DMS53 treated with DMSO at 0.1 percent for 48 hours (cell line): ENCODE results near the gene LSM14A.
"Not testable (repeated sequence)": the region's sequence is repeated elsewhere in the genome, so short reads cannot be mapped to it uniquely, and the experiment has no call there.

ENCODE experiments used
- DNase-seq: peaks from one replicate; lab custom pipeline; 2025; ENCODE audit not compliant: unreplicated experiment; lab: John Stamatoyannopoulos, UW

LSM14A gene

DNA sequence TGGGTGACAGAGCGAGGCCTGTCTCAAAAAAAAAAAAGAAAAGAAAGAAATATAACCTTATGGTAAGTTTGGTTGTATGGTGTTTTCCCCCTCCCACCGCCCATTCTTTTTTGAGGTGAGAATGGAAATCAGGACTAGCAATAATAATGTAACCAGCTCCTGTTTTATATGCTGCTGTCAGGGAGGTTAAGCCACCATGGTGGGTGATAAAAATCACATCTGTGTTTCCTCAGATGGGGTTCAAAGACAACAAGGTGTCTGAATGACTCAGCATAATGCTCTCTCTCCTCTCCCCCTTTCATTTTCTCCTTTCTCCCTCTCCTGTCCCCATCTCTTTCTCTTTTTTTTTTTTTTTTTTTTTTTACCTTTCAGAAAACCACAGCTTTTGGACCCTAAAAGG is 53.7 kb downstream of the LSM14A start:
- DNase-seq: no peak

- no peak for DNase-seq
Observed at GRCh38 chr19:34228347-34228746, 56.0 kb downstream of the LSM14A start.

GRCh38 chr19:34228762-34229161 is 56.5 kb downstream of the LSM14A start:
- no peak for DNase-seq

DNA sequence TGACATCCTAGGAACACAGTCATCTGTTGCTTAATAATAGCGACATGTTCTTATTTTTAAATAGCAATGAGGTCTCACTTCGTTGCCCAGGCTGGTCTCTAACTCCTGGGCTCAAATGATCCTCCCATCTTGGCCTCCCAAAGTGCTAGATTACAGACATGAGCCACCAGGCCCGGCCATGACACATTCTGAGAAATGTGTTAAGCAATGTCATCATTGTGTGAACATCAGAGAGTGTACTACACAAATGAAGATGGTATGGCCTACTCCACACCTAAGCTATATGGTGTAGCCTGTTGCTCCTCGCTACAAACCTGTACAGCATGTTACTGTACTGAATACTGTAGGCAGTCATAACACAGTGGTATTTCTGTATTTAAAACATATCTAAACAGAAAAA is 57.4 kb downstream of the LSM14A start:
- no peak for DNase-seq

DNA sequence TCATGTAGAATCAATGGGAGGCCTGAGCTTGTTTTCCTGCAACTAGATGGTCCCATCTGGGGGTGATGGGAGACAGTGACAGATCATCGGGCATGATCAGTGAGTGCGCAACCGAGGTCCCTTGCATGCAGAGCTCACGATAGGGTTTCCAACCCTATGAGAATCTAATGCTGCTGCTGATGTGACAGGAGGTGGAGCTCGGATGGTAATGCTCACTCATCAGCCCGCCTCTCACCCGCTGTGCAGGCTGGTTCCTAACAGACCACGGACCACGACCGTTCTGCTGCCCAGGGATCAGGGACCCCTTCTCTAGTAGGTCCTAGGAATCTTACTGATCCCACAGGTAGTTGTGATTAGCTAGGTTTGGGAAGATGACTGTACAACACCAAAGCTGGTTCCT is 58.5 kb downstream of the LSM14A start:
- no peak for DNase-seq

DNA sequence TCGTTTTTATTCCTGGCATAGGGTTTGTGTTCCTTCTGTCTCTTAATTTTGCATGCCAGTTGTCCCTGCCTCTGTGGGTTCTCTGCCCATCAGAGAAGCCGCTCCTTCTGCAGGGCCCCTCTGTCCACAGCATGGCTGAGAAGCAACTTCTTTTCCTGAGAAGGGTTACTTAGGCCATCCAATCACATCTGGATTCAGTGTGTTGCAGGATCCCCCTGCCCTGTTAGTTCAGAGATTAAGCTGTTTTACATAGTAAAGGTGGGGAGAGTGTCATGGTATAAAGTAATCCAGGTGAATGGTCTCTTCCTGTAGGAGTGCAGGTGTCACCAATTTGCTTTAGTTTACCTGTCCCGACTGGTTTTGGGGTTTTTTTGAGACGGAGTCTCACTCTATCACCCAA is 59.1 kb downstream of the LSM14A start:
- no peak for DNase-seq

DNA sequence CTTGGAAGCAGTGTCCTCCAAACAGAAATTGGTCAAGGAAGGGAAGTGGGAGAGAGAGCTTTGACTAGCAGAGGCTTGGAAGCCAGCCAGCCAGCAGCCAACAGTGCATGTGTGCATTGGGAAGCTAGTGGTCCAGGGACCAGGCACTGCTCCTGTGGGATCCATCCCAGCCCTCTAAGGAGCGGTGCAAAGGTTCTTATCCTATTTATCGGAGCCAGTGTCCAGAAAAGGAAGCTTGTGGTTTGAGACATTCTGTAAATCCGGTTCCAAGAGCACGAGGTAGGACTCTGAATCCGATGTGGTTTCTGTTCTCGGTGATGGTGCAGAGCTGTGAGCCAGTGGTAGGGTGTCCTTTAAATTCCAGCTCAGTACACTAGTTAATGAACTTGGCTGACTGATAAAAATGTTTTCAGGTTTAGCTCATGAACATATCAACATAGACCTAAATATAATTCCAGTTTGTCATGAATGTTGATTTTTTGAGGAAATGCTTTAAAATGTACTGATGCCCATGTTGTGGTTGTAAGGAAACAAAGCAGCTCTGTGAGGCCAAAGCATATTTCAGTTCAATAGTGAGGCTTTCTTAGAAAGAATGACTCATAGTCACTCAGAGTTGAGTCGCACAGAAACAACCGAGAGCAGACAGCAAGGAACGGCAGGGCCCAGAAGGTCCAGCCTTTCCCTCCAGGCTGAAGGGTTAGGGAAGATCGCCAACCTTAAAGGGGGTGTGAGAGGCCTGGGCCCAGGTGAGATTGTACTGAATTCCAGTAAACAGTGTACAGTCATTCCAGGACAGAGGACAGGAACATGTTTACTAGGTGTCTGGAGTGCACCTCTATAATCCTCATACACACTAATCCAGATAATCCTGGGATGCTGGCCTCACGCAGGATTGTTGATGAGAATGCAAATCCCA is 60.5 kb downstream of the LSM14A start:
- DNase-seq: no peak

- DNase-seq: no peak
Observed at GRCh38 chr19:34235425-34235940, 63.2 kb downstream of the LSM14A start.

DNA sequence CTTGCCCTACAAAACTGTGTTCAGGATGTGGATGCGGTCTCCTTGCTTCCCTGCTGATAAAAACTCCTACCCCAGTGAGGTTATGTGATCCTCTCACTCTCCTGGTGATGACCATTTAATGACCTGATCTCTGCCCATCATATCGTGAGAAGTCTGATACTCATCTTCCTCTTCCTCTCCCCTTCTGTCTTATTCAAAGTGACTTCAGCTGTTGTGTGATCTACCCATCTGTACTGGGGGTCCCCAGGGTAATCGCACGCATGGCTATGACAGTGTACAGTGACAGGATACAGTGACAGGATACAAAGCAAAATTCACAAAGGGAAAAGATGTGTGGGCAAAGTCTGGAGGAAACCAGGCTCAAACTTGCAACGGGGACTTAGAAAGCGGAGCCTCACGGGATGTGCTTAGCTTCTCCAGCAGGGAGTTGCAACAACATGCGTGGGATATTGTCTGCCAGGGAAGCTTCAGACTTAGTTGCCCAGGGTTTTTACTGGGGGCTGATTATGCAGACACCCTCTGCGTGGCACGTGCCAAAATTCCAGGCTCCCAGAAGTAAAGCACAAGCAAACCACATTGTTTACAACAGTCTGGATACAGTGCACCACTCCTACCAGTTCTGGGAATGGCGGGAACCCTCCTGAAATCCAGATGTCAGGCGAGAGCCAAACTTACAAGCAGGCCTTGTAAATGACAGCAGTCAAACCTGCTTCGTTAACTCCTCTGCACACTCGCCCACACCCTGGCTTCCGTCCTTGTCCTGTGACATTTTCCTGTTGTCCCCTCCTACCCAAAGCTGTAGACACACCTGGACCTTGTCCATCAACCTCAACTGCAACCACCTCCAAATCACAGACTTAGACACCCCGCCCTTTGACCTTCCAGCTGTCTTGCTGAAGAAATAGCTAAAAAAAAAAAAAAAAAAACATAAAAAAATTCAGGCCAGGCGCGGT is 64.0 kb downstream of the LSM14A start:
- DNase-seq: no peak

DNA sequence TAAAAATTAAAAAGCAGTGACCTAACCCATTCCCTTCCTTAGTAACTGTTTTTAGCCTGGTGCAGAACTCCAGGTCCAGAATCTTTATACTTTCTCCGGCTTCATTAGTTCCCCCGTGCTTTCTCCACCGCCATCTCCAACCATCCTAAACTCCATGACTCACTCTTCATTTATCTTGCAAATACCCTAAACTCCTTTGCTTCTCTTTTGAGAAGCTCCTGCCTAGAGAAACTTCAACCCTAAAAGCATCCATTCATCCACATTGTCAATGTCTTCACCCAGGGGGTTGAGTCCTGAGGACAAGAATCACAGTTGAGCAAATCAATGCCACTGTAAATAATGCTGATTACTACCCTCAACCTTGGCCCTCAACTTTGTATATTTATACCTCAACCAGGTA is 65.0 kb downstream of the LSM14A start:
- DNase-seq: no peak

DNA sequence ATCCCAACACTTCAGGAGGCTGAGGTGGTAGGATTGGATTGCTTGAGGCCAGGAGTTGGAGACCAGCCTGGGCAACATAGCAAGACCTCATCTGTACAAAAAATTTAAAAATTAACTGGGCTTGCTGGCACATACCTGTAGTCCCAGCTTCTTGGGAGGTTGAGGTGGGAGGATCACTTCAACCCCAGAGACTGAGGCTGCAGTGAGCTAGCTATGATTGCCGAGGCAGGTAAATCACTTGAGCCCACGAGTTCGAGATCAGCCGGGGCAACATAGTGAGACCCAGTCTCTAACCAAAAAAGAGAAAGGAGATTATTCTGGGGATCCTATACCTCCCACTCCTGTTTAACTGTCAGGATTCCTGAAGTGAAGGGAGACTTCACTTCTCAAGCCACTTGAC is 65.6 kb downstream of the LSM14A start:
- DNase-seq: no peak

- DNase-seq: peak; percentile 97
Observed at GRCh38 chr19:34241513-34242337, 69.4 kb downstream of the LSM14A start.

- not testable (repeated sequence) for DNase-seq
Observed at GRCh38 chr19:34243138-34243875, 71.0 kb downstream of the LSM14A start.

DNA sequence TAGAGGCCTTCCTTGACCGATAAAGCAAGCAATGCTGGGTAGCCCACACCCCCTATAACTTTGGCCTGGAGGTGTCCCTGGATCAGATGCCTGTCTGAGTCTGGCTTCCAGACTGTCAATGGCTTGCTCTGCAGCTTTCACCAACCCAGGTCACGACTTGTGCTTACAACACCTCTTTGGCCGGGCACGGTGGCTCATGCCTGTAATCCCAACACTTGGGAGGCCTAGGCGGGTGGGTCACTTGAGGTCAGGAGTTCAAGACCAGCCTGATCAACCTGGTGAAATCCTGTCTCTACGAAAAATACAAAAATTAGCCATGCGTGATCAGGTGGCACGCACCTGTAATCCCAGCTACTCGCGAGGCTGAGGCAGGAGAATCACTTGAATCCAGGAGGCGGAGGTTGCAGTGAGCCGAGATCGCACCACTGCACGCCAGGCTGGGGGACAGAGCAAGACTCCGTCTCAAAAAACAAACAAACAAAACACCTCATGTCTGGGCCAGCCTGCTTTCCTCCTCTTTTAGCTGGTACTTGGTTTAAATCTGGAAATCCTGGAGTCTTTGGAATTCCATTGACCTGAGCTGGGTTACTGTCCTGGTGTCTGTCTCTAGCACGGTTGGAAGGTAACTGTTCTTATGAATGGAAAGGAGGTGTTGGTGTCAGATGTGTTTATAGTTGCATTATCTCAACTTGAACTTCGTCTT is 71.7 kb downstream of the LSM14A start:
- DNase-seq: no peak

- DNase-seq: no peak
Observed at GRCh38 chr19:34244611-34245299, 72.5 kb downstream of the LSM14A start.

GRCh38 chr19:34246340-34246739 is 74.0 kb downstream of the LSM14A start:
- no peak for DNase-seq

- DNase-seq: no peak
Observed at GRCh38 chr19:34248941-34249340, 76.6 kb downstream of the LSM14A start.

GRCh38 chr19:34253167-34253566 is 80.9 kb downstream of the LSM14A start:
- DNase-seq: not testable (repeated sequence)

- DNase-seq: not testable (repeated sequence)
Observed at GRCh38 chr19:34253681-34254045, 81.4 kb downstream of the LSM14A start.
